ENCODE data around the gene CFAP57.

- TF ChIP-seq CTCF (conservative IDR thresholded peaks at IDR 0.05) (no peak), ZFX (IDR thresholded peaks at IDR 0.05) (no peak)
Measured at GRCh38 chr1:43153443-43153842, 18.7 kb upstream of the CFAP57 start.

Measured in C4-2B (cell line).